Stimulated activated CD8-positive, alpha-beta memory T cell treated with anti-CD3 and anti-CD28 coated beads, Interleukin-4, amount 100 ng/mL, for 24 hours (primary cell): ENCODE data around the gene AGBL1.

Source experiments
- DNase-seq: peaks from one replicate; pipeline ENCODE4 v3.0.0-alpha.2; 2020; ENCODE audit warnings: low read depth

Gene AGBL1

DNA sequence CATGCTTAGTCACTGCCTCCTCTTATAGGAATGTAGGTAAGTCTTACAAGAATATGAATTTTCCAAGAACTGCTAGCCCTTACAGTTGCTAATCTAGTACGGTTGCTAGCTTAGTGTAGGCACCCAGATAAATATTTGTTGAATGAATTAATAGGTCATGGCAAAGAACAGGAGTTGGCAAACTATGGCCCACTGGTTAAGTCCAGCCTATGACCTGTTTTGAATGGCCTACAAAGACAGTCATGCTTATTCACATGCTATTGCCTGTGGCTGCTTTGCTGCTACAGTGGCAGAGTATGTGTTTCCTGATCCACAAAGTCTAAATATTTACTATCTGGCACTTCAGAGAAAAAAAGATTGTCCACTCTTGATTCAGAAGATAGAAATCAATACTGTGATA lies 631.8 kb downstream of the AGBL1 start:
- no peak for DNase-seq

- no peak for DNase-seq
These were observed 634.6 kb downstream of the AGBL1 start for GRCh38 chr15:86714241-86714640.

GRCh38 chr15:86725628-86726027 lies 646.0 kb downstream of the AGBL1 start:
- no peak for DNase-seq

DNA sequence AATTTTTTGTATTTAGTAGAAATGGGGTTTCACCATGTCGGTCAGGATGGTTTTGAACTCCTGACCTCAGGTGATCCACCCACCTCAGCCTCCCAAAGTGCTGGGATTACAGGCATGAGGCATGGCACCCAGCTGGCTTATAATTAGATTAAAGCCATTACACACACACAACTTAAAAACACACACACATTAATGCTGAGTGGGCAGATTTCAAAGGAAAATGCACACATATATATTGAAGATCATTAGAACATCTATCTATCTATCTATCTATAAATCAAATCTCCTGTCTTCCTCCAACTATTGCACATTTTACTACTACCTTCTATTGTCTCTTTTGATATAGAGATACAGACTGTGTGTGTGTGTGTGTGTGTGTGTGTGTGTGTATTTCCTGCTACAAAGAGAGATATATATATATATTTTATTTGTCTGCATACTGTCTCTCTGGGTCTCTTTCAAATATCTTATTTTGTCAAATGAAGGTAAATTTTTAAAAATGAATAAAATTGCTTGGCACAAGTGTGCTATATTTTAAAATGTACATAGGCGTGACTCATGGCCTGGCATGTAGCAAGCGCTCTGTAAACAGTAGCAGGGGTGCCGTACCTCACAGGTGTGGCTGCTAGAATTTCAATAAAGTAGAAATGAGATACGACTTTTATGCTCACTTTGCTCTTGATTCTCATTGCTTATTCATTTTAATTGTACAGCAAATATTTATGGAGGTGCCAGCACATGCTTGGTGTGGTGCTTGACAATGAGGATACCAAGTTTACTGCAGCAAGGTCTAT lies 655.8 kb downstream of the AGBL1 start:
- DNase-seq = no peak

GRCh38 chr15:86741917-86742316 lies 662.2 kb downstream of the AGBL1 start:
- no peak for DNase-seq

DNA sequence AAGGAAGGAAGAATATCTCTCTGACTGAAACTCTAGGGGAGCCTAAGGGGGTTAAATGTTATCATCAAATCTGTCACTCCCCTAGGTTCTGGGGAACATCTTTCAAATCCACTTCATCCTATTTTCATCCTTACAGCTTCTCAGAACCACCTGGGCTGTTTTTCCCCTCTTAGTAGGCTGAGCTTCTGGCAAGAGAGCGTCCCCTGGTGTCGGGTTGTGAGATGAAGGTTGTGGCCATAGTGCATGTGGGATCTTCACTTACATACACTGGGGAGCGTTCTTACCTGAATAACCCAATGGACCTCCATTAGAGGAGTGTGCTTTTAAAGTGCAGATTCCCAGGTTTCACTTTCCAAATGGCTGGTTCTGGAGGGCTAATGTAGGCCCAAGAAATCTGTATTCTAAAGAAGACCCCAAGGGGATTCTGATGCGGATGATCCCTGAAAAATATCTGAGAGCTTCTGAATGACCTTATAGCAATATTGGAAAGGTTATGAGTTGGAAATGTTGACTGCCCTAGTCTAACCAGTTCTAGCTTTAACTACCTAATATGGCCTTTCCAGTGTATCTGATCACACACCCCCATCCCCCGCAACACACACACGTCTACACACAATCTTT lies 663.7 kb downstream of the AGBL1 start:
- DNase-seq = peak; percentile 45

- DNase-seq = no peak
These were observed 664.6 kb downstream of the AGBL1 start for GRCh38 chr15:86744198-86744780.

GRCh38 chr15:86751116-86751515 lies 671.4 kb downstream of the AGBL1 start:
- no peak for DNase-seq

DNA sequence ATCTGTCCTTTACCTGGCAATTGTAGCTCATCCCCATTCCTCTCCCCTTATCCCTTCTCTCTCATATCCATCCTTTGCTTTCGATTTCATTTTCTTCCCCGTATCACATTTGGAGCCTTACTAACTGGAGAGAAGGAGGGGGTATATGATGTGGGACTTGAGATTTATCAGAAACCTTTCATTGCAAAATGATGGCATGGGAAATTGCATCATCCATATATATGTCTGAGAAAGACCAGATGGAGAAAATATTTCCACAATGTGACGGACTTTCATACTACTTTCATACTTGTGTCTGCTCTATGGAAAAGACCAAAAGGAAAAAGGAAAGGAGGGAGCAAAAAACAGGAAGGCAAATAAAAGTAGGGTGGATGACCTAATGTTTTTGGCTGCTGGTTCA lies 675.2 kb downstream of the AGBL1 start:
- no peak for DNase-seq

GRCh38 chr15:86756688-86757087 lies 677.0 kb downstream of the AGBL1 start:
- DNase-seq = no peak

- no peak for DNase-seq
These were observed 680.3 kb downstream of the AGBL1 start for GRCh38 chr15:86759800-86760523.

GRCh38 chr15:86762874-86763273 lies 683.2 kb downstream of the AGBL1 start:
- no peak for DNase-seq

DNA sequence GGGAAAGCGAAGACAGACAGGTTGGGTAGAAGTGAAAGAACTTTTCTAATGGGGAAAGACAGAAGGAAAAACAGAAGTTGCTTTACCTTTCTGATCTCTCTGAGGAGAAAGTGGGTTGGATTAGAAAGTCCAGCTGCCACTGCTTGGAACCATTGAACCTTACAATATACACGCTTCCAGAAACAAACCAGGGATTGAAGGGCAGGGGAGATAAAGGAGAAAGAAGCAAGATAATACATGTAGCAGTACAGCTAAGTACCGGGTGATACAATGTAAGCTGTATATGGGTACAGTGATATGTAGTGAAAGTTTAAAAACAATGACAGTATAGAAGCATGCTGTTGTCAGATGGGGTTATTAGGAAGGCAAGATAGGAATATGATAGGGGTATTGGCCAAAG lies 684.4 kb downstream of the AGBL1 start:
- DNase-seq = no peak

DNA sequence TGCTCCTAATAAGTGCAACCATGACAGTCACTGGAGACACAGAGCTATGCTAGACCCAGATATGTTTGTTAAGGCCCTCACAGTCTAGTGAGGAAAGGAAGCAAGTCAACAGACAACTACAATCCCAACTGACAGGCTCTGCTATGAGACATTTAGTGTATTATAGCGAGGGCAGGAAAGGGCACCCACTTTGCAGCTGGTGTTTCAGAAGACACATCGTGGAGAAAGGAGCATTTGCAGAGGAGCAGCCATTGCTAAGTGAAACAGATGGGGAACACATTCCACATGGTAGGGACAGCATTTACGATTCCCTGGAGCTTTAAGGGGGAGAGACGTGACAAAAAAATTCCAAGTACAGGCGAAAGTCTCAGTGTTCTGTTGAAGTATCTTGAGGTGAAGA lies 685.6 kb downstream of the AGBL1 start:
- DNase-seq = no peak

DNA sequence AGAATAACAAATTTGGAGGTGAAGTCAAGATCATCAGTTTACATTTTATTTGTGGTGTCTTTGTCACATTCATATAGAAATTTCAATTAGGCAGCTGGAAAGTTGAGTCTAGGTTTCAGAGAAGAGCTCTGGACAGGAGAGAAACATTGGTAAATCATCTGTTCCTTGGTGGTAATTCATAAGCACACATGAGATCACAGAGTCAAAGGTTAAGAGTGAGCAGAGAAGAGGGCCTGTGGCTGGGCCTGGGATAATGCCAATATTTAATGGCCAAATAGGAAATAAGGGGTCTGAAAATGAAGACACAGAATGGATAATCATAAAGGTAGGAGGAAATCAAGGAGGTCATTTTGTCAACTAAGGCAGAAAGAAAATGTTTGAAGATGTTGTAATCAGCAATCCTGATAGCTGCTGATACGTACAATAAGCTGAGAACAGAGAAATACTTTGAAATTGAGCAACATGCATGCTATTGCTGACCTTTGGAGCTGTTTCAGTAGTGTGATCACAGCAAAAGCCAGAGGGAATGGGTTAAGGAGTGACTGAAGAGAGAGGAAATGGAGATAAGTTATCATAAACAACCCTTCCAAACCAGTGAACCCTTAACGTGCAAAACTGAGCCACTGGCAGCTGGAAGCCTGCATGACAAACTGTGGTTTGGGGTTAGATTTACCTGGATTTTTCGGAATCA lies 692.8 kb downstream of the AGBL1 start:
- no peak for DNase-seq

- DNase-seq = no peak
These were observed 694.1 kb downstream of the AGBL1 start for GRCh38 chr15:86773736-86774135.

DNA sequence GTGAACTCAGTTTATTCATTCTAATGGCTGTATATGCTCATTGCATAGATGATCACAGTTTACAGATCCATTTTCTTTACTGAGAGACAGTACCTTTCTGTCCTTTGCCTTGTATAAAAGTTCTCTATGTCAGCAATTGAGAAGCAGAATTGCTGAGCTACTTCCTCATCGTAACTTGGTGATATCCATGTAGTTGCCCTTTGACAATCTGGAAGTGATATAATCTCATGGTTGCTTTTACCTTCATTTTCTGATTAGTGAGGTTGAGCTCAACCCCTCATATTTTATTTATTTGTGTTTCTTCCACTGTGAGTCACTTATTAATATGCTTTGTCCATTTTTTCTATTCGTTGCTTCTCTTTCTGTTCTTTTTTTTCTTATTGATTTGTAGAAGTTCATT lies 696.5 kb downstream of the AGBL1 start:
- no peak for DNase-seq

DNA sequence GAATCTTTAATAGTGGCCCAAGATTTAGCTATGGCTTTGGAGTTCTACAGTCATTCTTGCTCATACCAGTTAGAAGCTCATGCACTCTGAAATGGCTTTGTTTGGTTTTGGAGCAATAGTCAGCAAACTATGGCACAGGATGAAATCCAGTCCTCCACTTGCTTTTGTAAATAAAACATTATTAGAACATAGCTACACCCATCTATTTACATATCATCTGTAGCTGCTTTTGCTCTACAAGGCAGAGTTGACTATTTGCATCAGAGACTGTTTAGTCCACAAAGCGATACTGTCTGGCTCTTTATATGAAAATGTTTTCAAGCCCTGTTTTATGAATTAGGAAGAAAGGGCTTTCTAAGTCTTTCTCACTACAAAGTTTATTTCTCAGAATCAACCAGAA lies 716.9 kb downstream of the AGBL1 start:
- no peak for DNase-seq

DNA sequence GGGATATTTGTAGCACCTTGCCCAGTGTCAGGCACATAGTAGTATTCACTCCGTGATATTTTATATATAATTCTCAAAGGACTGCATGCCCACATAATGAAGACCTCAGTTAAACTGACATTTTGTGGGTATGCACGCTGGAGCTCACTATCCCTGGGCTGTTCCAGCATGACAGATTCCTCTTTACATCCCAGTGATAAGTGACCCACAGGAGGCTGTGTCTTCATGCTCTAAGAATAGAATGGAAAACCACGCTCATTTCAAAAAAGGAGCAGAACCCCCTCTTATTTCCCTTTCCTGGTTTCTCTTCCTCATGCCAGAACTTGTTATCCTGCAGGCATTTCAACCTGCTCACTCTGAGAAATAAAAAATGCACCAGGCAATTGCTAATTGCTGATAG lies 717.5 kb downstream of the AGBL1 start:
- DNase-seq = no peak

DNA sequence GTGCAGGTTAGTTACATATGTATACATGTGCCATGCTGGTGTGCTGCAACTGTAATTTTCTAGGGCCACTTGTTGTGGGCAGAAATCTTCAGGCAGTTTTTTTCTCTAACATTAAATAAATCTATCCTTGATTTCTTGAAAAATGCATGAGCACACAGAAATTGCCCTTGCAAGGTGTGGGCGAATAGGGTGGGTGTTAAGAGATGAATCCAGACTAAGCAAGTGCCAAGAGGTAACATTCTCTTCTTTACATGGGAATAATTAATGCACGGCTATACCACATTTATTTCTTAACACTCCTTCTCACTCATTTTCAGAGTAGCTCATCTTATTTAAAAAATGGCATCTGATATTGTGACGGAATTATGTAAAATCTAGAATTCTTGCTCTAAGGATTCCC lies 719.6 kb downstream of the AGBL1 start:
- no peak for DNase-seq

DNA sequence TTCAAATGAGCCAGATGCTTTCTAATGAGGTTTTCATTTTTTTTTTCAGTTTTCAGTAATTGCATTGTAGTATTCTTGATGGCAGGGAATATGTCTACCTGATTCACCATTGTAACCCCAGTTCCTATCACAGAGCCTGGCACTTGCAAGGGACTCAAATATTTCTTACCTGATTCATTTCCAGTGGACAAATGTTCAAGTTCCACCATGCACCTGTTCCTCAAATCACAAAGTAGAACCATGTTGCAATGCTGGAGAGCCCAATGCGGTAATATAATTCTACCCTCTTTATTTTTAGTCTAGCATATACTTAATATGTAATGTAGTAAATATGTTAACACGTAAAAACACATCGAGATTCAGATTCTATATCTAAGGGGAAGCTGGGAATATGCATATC lies 722.6 kb downstream of the AGBL1 start:
- DNase-seq = no peak

GRCh38 chr15:86804406-86804805 lies 724.7 kb downstream of the AGBL1 start:
- DNase-seq = no peak
